IMR-90 (cell line): ENCODE results near the gene CEACAM16. TPM values are rescaled to one million over a fixed set of nuclear protein-coding genes. Genes with fewer than 3 reads are reported as not detected.

Experiments used
- ATAC-seq: fragments of 200-7000 bp; cut with Tn5 transposase; 2 replicates; pipeline ENCODE4 v1.9.1; 2020; ENCODE audit warnings: low read depth, mild to moderate bottlenecking, moderate library complexity
- BruUV-seq: library from RNA; stranded (reverse); fragments of 400-500 nt; replicated peaks from 2 replicates; lab custom pipeline; 2021; lab: Mats Ljungman, UMichigan
- CTCF ChIA-PET: fragments of 300-600 bp; formaldehyde crosslinking; extraction: SDS; loops from one replicate; lab custom pipeline; 2021; ENCODE audit warnings: antibody characterized with exemption; lab: Yijun Ruan, JAX
- POLR2A ChIA-PET: fragments of 300-600 bp; sonication (Branson Sonifier 250); formaldehyde crosslinking; loops from one replicate; lab custom pipeline; 2022; ENCODE audit warnings: antibody characterized with exemption; ENCODE audit not compliant: unreplicated experiment; lab: Charles Lee
- DNase-seq: peaks from one replicate; pipeline ENCODE4 v3.0.0; 2013
- H2AFZ ChIP-seq: replicated peaks from 2 replicates; pipeline ENCODE3; 2013; ENCODE audit warnings: low read length, mild to moderate bottlenecking; ENCODE audit not compliant: poor library complexity
- H2AK5ac ChIP-seq: 2 replicates; pipeline ENCODE4 v1.6.1; 2013; ENCODE audit warnings: low read depth, low read length, inconsistent platforms
- H2AK9ac ChIP-seq: replicated peaks from 2 replicates; pipeline ENCODE3; 2013; ENCODE audit warnings: mild to moderate bottlenecking, low read depth, low read length, moderate library complexity; ENCODE audit not compliant: poor library complexity
- H2BK120ac ChIP-seq: 2 replicates; pipeline ENCODE4 v1.6.1; 2013; ENCODE audit warnings: low read depth, low read length, inconsistent platforms
- H2BK15ac ChIP-seq: 3 replicates; pipeline ENCODE4 v1.6.1; 2013; ENCODE audit warnings: low read depth, low read length, inconsistent platforms
- H2BK20ac ChIP-seq: 2 replicates; pipeline ENCODE4 v1.6.1; 2013; ENCODE audit warnings: low read depth, mild to moderate bottlenecking, inconsistent platforms, low read length, moderate library complexity
- H2BK5ac ChIP-seq: 2 replicates; pipeline ENCODE4 v1.6.1; 2013; ENCODE audit warnings: mild to moderate bottlenecking, low read depth, low read length, inconsistent platforms; ENCODE audit not compliant: poor library complexity, severe bottlenecking
- H3K14ac ChIP-seq: replicated peaks from 2 replicates; pipeline ENCODE4 v1.6.1; 2013; ENCODE audit warnings: low read depth, low read length, inconsistent platforms
- H3K18ac ChIP-seq: 2 replicates; pipeline ENCODE4 v1.6.1; 2013; ENCODE audit warnings: low read depth, low read length, control low read depth
- H3K23ac ChIP-seq: 2 replicates; pipeline ENCODE4 v1.6.1; 2013; ENCODE audit warnings: low read depth, low read length, inconsistent platforms
- H3K27ac ChIP-seq: 2 replicates; pipeline ENCODE4 v1.5.1; 2013; ENCODE audit warnings: mild to moderate bottlenecking, control low read depth, low read length; ENCODE audit not compliant: insufficient read depth
- H3K27me3 ChIP-seq: 2 replicates; pipeline ENCODE4 v1.6.1; 2013; ENCODE audit warnings: low read length; ENCODE audit not compliant: control insufficient read depth, insufficient read depth
- H3K36me3 ChIP-seq: 2 replicates; pipeline ENCODE4 v1.6.1; 2013; ENCODE audit warnings: low read length, mixed read lengths; ENCODE audit not compliant: control insufficient read depth, insufficient read depth
- H3K4ac ChIP-seq: 2 replicates; pipeline ENCODE4 v1.6.1; 2013; ENCODE audit warnings: low read depth, low read length, inconsistent platforms
- H3K4me1 ChIP-seq: 2 replicates; pipeline ENCODE4 v1.6.1; 2013; ENCODE audit warnings: low read length, mixed read lengths; ENCODE audit not compliant: control insufficient read depth, insufficient read depth
- H3K4me2 ChIP-seq: 2 replicates; pipeline ENCODE4 v1.6.1; 2013; ENCODE audit warnings: low read depth, mild to moderate bottlenecking, control low read depth, low read length, moderate library complexity
- H3K4me3 ChIP-seq: 2 replicates; pipeline ENCODE4 v1.5.1; 2013; ENCODE audit warnings: low read depth, mild to moderate bottlenecking, control low read depth, low read length, moderate library complexity; ENCODE audit not compliant: insufficient read depth
- H3K56ac ChIP-seq: 2 replicates; pipeline ENCODE4 v1.6.1; 2013; ENCODE audit warnings: low read length, inconsistent platforms; ENCODE audit not compliant: insufficient read depth; ENCODE audit errors: extremely low read depth
- H3K79me1 ChIP-seq, 2 experiments: 2 replicates each; pipeline ENCODE4 v1.6.1; 2013; ENCODE audit warnings: low read length in 2 of 2, inconsistent platforms in 1 of 2, low read depth in 1 of 2
- H3K9ac ChIP-seq: 2 replicates; pipeline ENCODE4 v1.6.1; 2013; ENCODE audit warnings: low read depth, low read length, control low read depth
- H3K9me1 ChIP-seq: 2 replicates; pipeline ENCODE4 v1.6.1; 2013; ENCODE audit warnings: low read length, inconsistent platforms; ENCODE audit not compliant: insufficient read depth
- H3K9me3 ChIP-seq: 2 replicates; pipeline ENCODE4 v1.6.1; 2013; ENCODE audit warnings: low read length; ENCODE audit not compliant: control insufficient read depth, insufficient read depth
- H4K20me1 ChIP-seq: 2 replicates; pipeline ENCODE4 v1.6.1; 2013; ENCODE audit warnings: low read length, inconsistent platforms; ENCODE audit not compliant: insufficient read depth
- H4K5ac ChIP-seq: 2 replicates; pipeline ENCODE4 v1.6.1; 2013; ENCODE audit warnings: mild to moderate bottlenecking, low read depth, low read length, control low read depth
- H4K8ac ChIP-seq, 2 experiments: 2 replicates each; pipeline ENCODE4 v1.6.1; 2013; ENCODE audit warnings: low read depth in 2 of 2, low read length in 2 of 2, control low read depth in 1 of 2, inconsistent platforms in 1 of 2
- H4K91ac ChIP-seq: 2 replicates; pipeline ENCODE4 v1.6.1; 2013; ENCODE audit warnings: low read depth, low read length, inconsistent platforms; ENCODE audit not compliant: insufficient read depth
- CHD1 ChIP-seq: IDR thresholded peaks from 2 replicates; pipeline ENCODE4 v1.6.1; 2012; ENCODE audit warnings: low read depth, low read length, improper control_type of control experiment
- FOS ChIP-seq: fragments of 150-350 bp; IDR thresholded peaks from 2 replicates; pipeline ENCODE4 v1.6.1; 2016; ENCODE audit warnings: low read depth, low read length
- RAD21 ChIP-seq: IDR thresholded peaks from 2 replicates; pipeline ENCODE4 v1.6.1; 2012; ENCODE audit warnings: low read length, improper control_type of control experiment
- RFX5 ChIP-seq: IDR thresholded peaks from 2 replicates; pipeline ENCODE4 v1.8.0; 2012; ENCODE audit warnings: low read depth, mild to moderate bottlenecking, low read length, moderate library complexity
- USF2 ChIP-seq: fragments of 150-350 bp; IDR thresholded peaks from 2 replicates; pipeline ENCODE4 v1.6.1; 2017; ENCODE audit warnings: mild to moderate bottlenecking, antibody characterized with exemption, low read length, low read depth
- WGBS, 2 experiments: methylation state at CpG; one replicate each; pipeline versions ENCODE4 v1.1.5 to v1.1.7; 2013; ENCODE audit warnings: missing lambda C conversion rate in 2 of 2; ENCODE audit not compliant: insufficient read length in 1 of 2; ENCODE audit errors: extremely low coverage in 2 of 2; 5-methylcytosine and 5-hydroxymethylcytosine counted together
- dilution Hi-C: fragments of 300-500 bp; cut with HindIII; formaldehyde crosslinking; loops from one replicate; pipeline ENCODE4 v1.14.3; 2018; ENCODE audit warnings: low sequenced_read_pairs; ENCODE audit not compliant: unreplicated experiment
- in situ Hi-C: fragments of 300-500 bp; cut with MboI; formaldehyde crosslinking; loops from 3 replicates; pipeline ENCODE4 v1.14.3; 2019; ENCODE audit warnings: low sequenced_read_pairs, inconsistent platforms, mixed read lengths
- intact Hi-C: fragments of 100-400 bp; cut with micrococcal nuclease; formaldehyde crosslinking; loops from 2 replicates; pipeline ENCODE4 v1.10.0; 2022
- polyA plus RNA-seq, 3 experiments: library from polyadenylated mRNA; depleted of rRNA; stranded (reverse); fragments of >200 nt; gene quantifications; 2 replicates each; pipeline ENCODE4 v1.2.3, GENCODE V29; 2012; ENCODE audit warnings: low replicate concordance in 1 of 3
- total RNA-seq: library from RNA; depleted of rRNA; stranded (reverse); fragments of >200 nt; gene quantifications from 2 replicates; pipeline ENCODE4 v1.2.3, GENCODE V29; 2012

Gene CEACAM16
- total and polyA plus RNA-seq, 2 of the 4 experiments (the other 2 are of a cell fraction): not detected

- Histone ChIP-seq H3K4ac (no peak overlapping the region), H3K79me1 (no peaks in the 10 kb centered on the region), H3K9me3 (peaks cover 6% of the 10 kb centered on the region), H3K36me3 (no peaks in the 10 kb centered on the region), H3K4me2 (no peak overlapping the region), H2BK15ac (no peak overlapping the region), H4K5ac (no peak overlapping the region), H3K56ac (no peak overlapping the region), H3K4me1 (no peaks in the 10 kb centered on the region), H2BK5ac (no peak overlapping the region), H3K23ac (no peak overlapping the region), H2BK20ac (no peak overlapping the region), H3K9ac (no peak overlapping the region), H3K14ac (no peak overlapping the region), H2BK120ac (no peak overlapping the region), H3K9me1 (no peaks in the 10 kb centered on the region), H2AK5ac (no peak overlapping the region), H3K27me3 (no peaks in the 10 kb centered on the region), H4K91ac (no peak overlapping the region), H3K4me3 (no peak overlapping the region), H3K18ac (no peak overlapping the region), H4K20me1 (no peaks in the 10 kb centered on the region), H2AFZ (peak overlapping the region; percentile 70), H4K8ac (no peak overlapping the region), H3K27ac (no peak overlapping the region), H2AK9ac (no peak overlapping the region)
- in situ Hi-C loops (no loop called here), intact Hi-C loops (no loop called here), dilution Hi-C loops (no loop called here)
- no CpG with 5 or more reads among the region's 4 CpGs for WGBS, 2 experiments
- ChIA-PET CTCF (interaction anchor here (0.6 to 1.8 kb wide), 2 partner anchors 58 to 75 kb away, joined by 4 to 5 read pairs; no protein-coding TSS in a partner anchor), POLR2A (no interaction called here)
- no peak for DNase-seq
- peak; percentile 44; the same call in 1 of the 2 replicates for ATAC-seq
- TF ChIP-seq RAD21 (no peak), USF2 (peak; percentile 45; the same call in 1 of the 2 replicates), FOS (no peak), CHD1 (no peak), RFX5 (no peak)
- BruUV-seq: no TSS peak
These were observed 14.0 kb downstream of the CEACAM16 start for GRCh38 chr19:44712864-44713515.
